T-helper 2 cell treated with Interferon-gamma antibody and Interleukin-4, amounts not matched to agents 5 μg/mL and 100 μg/mL, for 36 hours (primary cell): ENCODE data around the gene SESTD1.
"Not testable (repeated sequence)": the region's sequence is repeated elsewhere in the genome, so short reads cannot be mapped to it uniquely, and the experiment has no call there.

Experiments
- DNase-seq: peaks from one replicate; pipeline ENCODE4 v3.0.0; 2021; ENCODE audit warnings: low spot score
- H3K27ac Mint-ChIP-seq: one replicate; pipeline ENCODE4 v1.8.0; 2021; ENCODE audit warnings: mild to moderate bottlenecking, mixed read lengths
- H3K27me3 Mint-ChIP-seq: one replicate; pipeline ENCODE4 v1.8.0; 2021; ENCODE audit warnings: low read depth, mixed read lengths
- H3K36me3 Mint-ChIP-seq: one replicate; pipeline ENCODE4 v1.8.0; 2021; ENCODE audit warnings: low read depth, mixed read lengths
- H3K4me1 Mint-ChIP-seq: one replicate; pipeline ENCODE4 v1.8.0; 2021; ENCODE audit warnings: low read depth, mixed read lengths
- H3K4me3 Mint-ChIP-seq: one replicate; pipeline ENCODE4 v1.8.0; 2022; ENCODE audit warnings: mild to moderate bottlenecking, moderate library complexity, mixed read lengths
- H3K9me3 Mint-ChIP-seq: one replicate; pipeline ENCODE4 v1.8.0; 2021; ENCODE audit warnings: mixed read lengths

The SESTD1 gene

DNA sequence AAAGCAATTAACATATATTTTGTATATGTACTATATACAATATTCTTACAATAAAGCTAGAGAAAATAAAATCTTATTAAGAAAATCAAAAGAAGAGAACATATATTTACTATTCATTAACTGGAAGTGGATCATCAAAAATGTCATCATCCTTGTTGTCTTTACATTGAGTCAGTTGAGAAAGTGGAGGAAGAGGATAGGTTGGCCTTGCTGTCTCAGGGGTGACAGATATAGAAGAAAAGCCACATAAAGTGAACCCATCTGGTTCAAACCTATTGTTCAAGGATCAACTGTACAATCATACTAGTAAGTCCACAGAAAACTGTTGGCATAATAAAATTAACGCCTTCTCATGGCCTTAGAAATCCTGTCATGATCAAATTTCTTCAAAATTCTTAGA lies 26.6 kb downstream of the SESTD1 start:
- no peak for DNase-seq
- Mint-ChIP-seq H3K27ac (no peak overlapping the region), H3K4me1 (peaks cover 29% of the 10 kb centered on the region), H3K36me3 (no peaks in the 10 kb centered on the region), H3K27me3 (peaks cover 2% of the 10 kb centered on the region), H3K4me3 (no peak overlapping the region), H3K9me3 (no peaks in the 10 kb centered on the region)

DNA sequence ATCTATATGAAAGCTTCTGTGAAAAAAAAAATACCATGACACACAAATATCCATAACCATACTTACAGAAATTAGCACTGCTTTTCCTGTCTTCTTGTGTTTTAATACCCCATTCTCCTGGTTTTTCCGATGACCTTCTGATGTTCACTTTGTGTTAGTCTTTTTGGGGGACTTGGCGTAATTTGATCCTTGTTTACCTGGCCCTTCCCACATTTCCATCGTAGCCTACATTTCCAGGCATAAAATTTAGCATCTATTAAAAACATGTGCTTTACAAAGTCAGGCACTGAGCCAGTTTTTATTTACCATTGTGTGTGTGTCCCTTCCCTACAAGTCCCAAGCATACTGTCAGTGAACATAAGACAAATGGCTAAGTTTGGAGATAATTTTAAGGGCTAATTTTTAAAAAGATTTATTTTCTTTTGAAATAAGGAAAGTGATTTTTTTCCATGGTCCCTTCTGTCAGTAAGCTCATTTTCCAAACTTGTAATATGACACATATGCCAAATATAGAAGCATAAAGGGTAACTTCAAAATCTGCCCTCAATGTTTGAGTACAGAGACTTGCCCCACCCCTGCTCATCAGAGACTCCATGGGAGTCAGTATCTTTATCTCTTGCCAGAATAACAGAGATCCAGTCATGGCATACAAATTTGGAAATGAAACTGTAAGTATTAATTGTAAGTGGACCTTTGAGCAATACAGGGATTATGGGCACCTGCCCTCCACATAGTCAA lies 27.3 kb downstream of the SESTD1 start:
- peaks cover 30% of the 10 kb centered on the region for H3K4me1 Mint-ChIP-seq
- H3K27me3 Mint-ChIP-seq = peaks cover 2% of the 10 kb centered on the region
- no peaks in the 10 kb centered on the region for H3K9me3 Mint-ChIP-seq
- H3K4me3 Mint-ChIP-seq = no peak overlapping the region
- no peak overlapping the region for H3K27ac Mint-ChIP-seq
- no peak for DNase-seq
- H3K36me3 Mint-ChIP-seq = no peaks in the 10 kb centered on the region

DNA sequence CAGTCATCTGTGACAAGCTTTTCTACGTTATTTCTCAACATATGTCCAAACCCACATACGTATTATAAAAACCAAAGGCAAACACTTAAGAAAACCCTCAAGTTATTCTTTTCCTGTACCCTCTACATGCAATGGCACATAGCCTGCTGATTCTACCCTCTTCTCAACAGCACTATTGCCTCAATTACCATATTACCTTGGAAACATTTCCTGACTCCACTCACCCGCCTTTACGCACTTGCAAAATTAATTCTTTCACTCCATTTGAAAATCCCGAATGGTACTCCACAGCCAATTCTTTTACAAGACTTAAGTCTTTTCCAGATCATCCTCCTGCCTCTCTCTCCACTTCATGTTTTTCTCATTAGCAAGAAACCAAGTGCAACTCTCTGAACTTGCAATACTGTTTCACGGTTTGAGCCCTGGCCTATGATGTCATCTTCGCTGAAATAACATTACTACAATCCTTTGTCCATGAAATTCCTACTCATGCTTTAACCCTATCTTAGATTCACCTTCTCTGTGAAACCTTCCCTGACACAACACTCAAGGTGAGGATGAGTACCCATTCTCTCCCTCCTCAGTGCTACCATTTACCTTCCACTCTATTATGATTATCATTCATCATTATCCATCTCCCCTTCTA lies 29.0 kb downstream of the SESTD1 start:
- peaks cover 23% of the 10 kb centered on the region for H3K4me1 Mint-ChIP-seq
- no peak overlapping the region for H3K27ac Mint-ChIP-seq
- H3K36me3 Mint-ChIP-seq = no peaks in the 10 kb centered on the region
- no peak overlapping the region for H3K4me3 Mint-ChIP-seq
- H3K27me3 Mint-ChIP-seq = no peaks in the 10 kb centered on the region
- no peak for DNase-seq
- H3K9me3 Mint-ChIP-seq = no peaks in the 10 kb centered on the region

DNA sequence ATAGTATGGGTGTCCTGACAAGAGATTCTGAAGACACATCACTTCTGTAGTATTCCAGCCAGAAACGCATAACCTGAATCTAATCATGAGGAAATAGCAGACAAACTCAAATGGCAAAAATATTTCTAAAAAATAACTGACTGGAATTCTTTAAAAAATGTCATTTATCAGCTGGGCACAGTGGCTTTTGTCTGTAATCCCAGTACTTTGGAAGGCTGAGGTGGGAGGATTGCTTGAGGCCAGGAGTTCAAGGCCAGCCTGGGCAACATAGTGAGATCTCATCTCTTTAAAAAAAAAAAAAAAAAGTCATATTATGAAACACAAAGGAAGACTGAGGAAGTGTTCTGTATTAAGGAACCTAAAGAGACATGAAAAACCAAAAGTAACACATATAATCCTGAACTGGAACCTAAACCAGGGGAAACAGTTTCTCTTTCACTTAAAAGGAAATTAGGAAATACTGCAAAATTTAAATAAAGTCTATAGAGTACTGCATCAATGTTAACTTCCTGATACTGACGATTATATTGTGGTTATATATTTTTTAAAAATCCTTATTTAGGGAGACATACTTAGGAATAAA lies 29.9 kb downstream of the SESTD1 start:
- H3K4me3 Mint-ChIP-seq = no peak overlapping the region
- no peaks in the 10 kb centered on the region for H3K36me3 Mint-ChIP-seq
- no peaks in the 10 kb centered on the region for H3K9me3 Mint-ChIP-seq
- no peaks in the 10 kb centered on the region for H3K27me3 Mint-ChIP-seq
- H3K4me1 Mint-ChIP-seq = peaks cover 17% of the 10 kb centered on the region
- DNase-seq = no peak
- H3K27ac Mint-ChIP-seq = no peak overlapping the region

DNA sequence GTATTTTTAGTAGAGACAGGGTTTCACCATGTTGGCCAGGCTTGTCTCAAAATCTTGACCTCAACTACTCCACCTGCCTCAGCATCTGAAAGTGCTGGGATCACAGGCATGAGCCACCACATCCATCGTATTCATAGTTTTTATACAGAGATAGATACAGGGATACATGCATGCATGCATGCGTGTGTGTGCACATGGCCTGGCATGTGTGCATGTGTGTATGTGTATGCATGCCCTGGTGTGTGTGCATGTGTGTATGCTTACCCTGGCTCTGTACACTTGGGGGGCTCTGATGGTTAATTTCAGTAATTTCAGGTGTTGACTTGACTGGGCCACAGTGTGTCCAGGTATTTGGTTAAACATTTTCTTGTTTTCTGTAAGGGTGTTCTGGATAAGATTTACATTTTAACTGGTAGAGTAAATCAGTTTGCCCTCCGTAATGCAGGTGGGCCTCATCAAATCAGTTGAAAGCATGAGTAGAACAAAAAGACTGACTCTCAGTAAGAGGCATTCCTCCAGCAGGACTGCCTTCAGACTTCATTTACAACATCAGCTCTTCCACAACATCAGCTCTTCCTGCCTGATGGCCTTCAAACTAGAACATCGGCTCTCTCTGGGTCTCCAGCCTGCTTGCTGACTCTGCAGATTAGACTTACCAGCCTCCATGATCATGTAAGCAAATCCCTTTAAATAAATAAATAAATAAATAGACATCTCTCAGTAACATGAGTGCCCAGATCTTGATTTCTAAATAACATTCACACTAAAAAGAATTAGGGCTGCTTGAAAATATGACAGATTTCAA lies 30.8 kb downstream of the SESTD1 start:
- H3K36me3 Mint-ChIP-seq = no peaks in the 10 kb centered on the region
- no peaks in the 10 kb centered on the region for H3K9me3 Mint-ChIP-seq
- no peak overlapping the region for H3K4me3 Mint-ChIP-seq
- no peaks in the 10 kb centered on the region for H3K27me3 Mint-ChIP-seq
- no peak overlapping the region for H3K27ac Mint-ChIP-seq
- DNase-seq = no peak
- peaks cover 8% of the 10 kb centered on the region for H3K4me1 Mint-ChIP-seq

DNA sequence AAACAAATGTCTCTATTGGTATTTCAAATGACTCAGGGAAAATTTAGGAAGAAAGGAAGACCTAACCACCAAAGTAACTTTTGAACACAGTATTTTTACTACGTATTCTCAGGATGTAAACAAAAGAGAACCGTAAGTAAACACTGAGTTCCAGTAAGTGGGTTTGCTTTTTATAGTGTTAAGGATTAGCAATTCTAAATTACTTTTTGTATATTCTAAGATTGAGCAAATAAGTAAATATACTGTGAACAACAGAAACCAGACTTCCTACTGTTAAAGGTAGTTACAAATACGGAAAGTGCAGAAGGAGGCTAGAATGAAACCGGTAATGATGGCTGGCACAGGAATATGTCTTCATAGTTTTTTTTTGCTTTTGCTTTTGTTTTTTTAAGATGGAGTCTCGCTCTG lies 31.5 kb downstream of the SESTD1 start:
- no peak for DNase-seq
- Mint-ChIP-seq H3K36me3 (no peaks in the 10 kb centered on the region), H3K4me3 (no peak overlapping the region), H3K9me3 (no peaks in the 10 kb centered on the region), H3K27me3 (no peaks in the 10 kb centered on the region), H3K4me1 (peaks cover 6% of the 10 kb centered on the region), H3K27ac (no peak overlapping the region)

DNA sequence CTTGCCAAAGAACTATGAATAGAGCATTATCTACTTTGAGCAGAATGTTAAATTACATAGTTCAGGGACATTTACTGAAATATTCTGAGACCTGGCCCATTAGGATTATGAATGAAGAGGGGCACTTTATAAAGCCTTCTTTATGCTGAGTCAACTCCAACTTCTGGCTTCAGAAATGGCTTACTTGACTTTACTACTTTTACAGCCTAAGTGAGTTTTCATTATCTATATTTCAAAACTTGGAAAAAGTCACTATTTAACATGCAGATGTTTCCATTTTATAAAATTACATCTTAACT lies 37.7 kb downstream of the SESTD1 start:
- H3K9me3 Mint-ChIP-seq = no peaks in the 10 kb centered on the region
- peaks cover 2% of the 10 kb centered on the region for H3K4me1 Mint-ChIP-seq
- no peak overlapping the region for H3K4me3 Mint-ChIP-seq
- H3K36me3 Mint-ChIP-seq = no peaks in the 10 kb centered on the region
- H3K27ac Mint-ChIP-seq = no peak overlapping the region
- no peak for DNase-seq
- peaks cover 2% of the 10 kb centered on the region for H3K27me3 Mint-ChIP-seq

DNA sequence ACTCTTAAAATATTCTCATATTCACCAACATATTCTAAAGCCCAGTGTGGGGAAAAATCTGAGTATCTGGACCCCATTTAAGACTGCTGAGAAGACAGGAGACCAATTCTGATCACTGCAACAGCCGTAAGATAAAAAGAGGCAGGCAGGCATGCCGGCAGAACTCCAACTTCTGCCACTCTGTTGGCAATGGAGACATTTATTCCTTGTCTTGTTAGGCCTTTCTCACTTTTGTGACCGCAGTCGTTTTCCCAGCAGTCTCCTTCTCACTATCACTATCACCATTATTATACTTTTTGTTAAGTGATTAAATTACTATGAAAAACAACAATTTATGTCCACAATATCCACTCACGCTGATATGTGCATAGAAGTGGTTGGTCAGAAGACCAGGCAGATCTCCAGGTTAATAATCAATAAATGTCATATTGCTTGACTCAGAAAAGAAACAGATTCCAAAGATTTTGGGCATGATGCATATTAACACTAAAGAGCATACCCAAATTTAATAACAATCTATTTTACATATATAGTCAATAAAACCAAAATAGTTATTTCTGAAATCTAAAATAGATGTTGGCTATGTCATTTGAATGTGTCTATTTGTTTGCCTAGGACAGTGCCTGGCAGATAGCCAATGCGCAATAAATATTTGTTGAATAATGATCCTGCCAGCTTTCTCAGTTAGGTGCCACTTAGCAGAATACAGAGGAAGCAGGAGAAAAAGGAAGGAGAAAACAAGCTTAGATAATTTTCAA lies 38.2 kb downstream of the SESTD1 start:
- no peak overlapping the region for H3K27ac Mint-ChIP-seq
- H3K36me3 Mint-ChIP-seq = no peaks in the 10 kb centered on the region
- peaks cover 2% of the 10 kb centered on the region for H3K27me3 Mint-ChIP-seq
- no peak for DNase-seq
- peaks cover 2% of the 10 kb centered on the region for H3K4me1 Mint-ChIP-seq
- no peak overlapping the region for H3K4me3 Mint-ChIP-seq
- H3K9me3 Mint-ChIP-seq = no peaks in the 10 kb centered on the region

DNA sequence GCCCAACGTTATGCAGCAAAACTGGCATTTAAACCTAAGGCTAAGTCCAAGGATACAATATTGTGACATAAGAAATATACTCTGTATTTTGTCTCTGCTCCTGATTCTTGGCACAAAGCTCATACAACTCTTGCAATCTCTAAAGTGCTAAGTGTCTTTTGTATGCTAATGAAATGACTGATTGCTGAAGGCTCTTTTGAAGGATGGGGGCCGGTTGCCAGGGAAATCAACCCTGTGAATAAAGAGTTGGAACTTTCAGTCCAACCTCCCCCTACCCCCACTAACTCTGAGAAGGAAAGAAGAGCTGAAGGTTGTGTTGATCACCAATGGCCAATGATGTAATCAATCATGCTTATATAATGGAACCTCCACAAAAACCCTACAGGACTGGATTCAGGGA lies 40.3 kb downstream of the SESTD1 start:
- Mint-ChIP-seq H3K9me3 (no peaks in the 10 kb centered on the region), H3K4me3 (no peak overlapping the region), H3K27me3 (peaks cover 2% of the 10 kb centered on the region), H3K27ac (no peak overlapping the region), H3K4me1 (peaks cover 2% of the 10 kb centered on the region), H3K36me3 (no peaks in the 10 kb centered on the region)
- DNase-seq = no peak

DNA sequence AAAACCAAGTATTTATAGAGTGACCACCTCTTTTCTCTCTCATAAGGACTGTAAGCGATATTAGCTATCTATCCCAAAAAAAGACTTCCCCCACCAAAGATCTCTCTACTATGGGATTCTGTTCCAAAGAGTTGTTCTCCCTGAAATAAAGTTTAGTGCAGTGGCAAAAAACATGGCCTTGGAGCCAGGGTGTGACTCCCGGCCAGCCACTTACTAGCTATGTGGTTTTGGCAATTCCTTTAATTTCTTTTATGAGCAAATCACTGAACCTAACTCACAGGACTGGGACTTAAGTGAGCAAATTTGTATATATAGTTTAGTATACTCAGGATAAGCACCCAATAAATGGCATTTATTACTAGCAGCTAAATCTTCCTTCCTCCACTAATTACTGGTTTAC lies 42.6 kb downstream of the SESTD1 start:
- H3K36me3 Mint-ChIP-seq = no peaks in the 10 kb centered on the region
- H3K9me3 Mint-ChIP-seq = no peaks in the 10 kb centered on the region
- no peaks in the 10 kb centered on the region for H3K27me3 Mint-ChIP-seq
- H3K4me3 Mint-ChIP-seq = no peak overlapping the region
- DNase-seq = no peak
- H3K27ac Mint-ChIP-seq = no peak overlapping the region
- no peaks in the 10 kb centered on the region for H3K4me1 Mint-ChIP-seq

DNA sequence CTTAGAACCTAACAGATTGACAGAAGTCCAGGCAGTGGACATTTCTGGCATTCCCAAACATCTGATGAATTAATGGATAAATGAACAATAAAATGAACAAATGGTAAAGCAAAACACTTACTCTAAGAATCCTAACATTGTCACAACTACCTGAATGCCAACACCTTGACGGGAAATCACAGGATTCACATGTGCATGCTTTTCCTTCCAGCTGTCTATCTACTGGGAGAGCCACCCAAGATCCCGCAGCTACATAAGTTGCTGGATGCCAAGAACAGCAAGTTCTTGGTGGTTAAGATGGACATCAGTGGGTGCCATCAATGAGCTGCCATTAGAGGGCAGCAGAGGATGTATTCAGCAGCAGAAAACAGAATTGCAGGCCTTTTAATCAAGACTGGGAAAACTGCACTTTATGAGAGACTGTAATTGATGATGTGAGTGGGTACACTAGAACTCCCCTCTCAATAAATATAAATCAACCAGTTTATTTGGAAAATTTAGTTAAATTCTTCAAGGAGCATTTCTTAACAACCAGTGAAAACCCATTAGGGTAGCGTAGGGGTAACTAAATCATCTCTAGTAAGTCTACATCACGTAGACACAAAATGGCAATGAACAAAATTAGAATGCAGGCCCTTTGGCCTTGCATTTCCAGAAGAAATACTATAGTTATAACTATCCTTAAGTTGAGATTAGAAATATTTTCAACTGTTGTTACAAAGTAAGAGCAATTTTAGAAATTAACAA lies 45.6 kb downstream of the SESTD1 start:
- Mint-ChIP-seq H3K4me3 (no peak overlapping the region), H3K36me3 (no peaks in the 10 kb centered on the region), H3K4me1 (no peaks in the 10 kb centered on the region), H3K27me3 (no peaks in the 10 kb centered on the region), H3K27ac (no peak overlapping the region), H3K9me3 (no peaks in the 10 kb centered on the region)
- peak; percentile 17 for DNase-seq

DNA sequence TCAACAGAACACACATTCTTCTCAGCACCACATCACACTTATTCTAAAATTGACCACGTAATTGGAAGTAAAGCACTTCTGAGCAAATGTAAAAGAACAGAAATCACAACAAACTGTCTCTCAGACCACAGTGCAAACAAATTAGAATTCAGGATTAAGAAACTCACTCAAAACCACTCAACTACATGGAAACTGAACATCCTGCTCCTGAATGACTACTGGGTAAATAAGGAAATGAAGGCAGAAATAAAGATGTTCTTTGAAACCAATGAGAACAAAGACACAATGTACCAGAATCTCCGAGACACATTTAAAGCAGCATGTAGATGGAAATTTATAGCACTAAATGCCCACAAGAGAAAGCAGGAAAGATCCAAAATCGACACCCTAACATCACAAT lies 50.0 kb downstream of the SESTD1 start:
- not testable (repeated sequence) for H3K4me1 Mint-ChIP-seq, H3K27me3 Mint-ChIP-seq, DNase-seq, H3K4me3 Mint-ChIP-seq, H3K9me3 Mint-ChIP-seq, H3K27ac Mint-ChIP-seq, H3K36me3 Mint-ChIP-seq

DNA sequence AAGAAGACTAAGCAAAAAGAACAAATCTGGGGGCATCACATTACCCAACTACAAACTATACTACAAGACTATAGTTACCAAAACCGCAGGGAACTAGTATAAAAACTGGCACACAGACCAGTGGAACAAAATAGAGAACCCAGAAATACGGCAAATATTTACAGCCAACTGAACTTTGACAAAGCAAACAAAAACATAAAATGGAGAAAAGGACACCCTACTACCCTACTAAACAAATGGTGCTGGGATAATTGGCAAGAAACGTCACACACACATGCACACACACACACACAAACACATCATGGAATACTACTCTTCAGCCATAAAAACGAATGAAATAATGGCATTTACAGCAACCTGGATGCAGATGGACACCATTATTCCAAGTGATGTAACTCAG lies 53.3 kb downstream of the SESTD1 start:
- Mint-ChIP-seq H3K4me3 (no peak overlapping the region), H3K9me3 (peaks cover 8% of the 10 kb centered on the region), H3K27me3 (no peaks in the 10 kb centered on the region), H3K36me3 (no peaks in the 10 kb centered on the region), H3K4me1 (no peaks in the 10 kb centered on the region), H3K27ac (no peak overlapping the region)
- DNase-seq = no peak
